MCF 10A (cell line): Measurements from ENCODE around the gene FAM200C. TPM values are rescaled to one million over a fixed set of nuclear protein-coding genes. Genes with fewer than 3 reads are reported as not detected.

ENCODE experiments used
- BruUV-seq: library from RNA; stranded (reverse); fragments of 400-500 nt; replicated peaks from 2 replicates; lab custom pipeline; 2021; lab: Mats Ljungman, UMichigan
- CTCF ChIA-PET: fragments of 300-600 bp; sonication (Branson Sonifier 250); formaldehyde crosslinking; extraction: SDS; loops from one replicate; lab custom pipeline; 2021; ENCODE audit warnings: antibody characterized with exemption, inconsistent platforms; lab: Yijun Ruan, JAX
- POLR2A ChIA-PET: fragments of 300-600, 350-650 bp; sonication (Branson Sonifier 250); formaldehyde crosslinking; extraction: SDS; loops from one replicate; lab custom pipeline; 2020; ENCODE audit warnings: antibody characterized with exemption, inconsistent platforms; lab: Yijun Ruan, JAX
- DNase-seq: peaks from one replicate; pipeline ENCODE4 v3.0.0-alpha.2; 2018; ENCODE audit not compliant: unreplicated experiment
- H3K27ac Mint-ChIP-seq: one replicate; pipeline ENCODE4 v1.8.0; 2022; ENCODE audit warnings: mild to moderate bottlenecking, low read depth, mixed read lengths; ENCODE audit not compliant: unreplicated experiment
- H3K27me3 Mint-ChIP-seq: one replicate; pipeline ENCODE4 v1.8.0; 2022; ENCODE audit warnings: mixed read lengths; ENCODE audit not compliant: insufficient read depth, unreplicated experiment
- H3K36me3 Mint-ChIP-seq: one replicate; pipeline ENCODE4 v1.8.0; 2022; ENCODE audit warnings: mild to moderate bottlenecking, moderate library complexity, mixed read lengths; ENCODE audit not compliant: insufficient read depth, unreplicated experiment
- H3K4me1 Mint-ChIP-seq: one replicate; pipeline ENCODE4 v1.8.0; 2022; ENCODE audit warnings: mixed read lengths; ENCODE audit not compliant: insufficient read depth, unreplicated experiment
- H3K4me3 Mint-ChIP-seq: one replicate; pipeline ENCODE4 v1.8.0; 2022; ENCODE audit warnings: mild to moderate bottlenecking, moderate library complexity, mixed read lengths; ENCODE audit not compliant: unreplicated experiment
- H3K9me3 Mint-ChIP-seq: one replicate; pipeline ENCODE4 v1.8.0; 2022; ENCODE audit warnings: mixed read lengths; ENCODE audit not compliant: unreplicated experiment
- CTCF ChIP-seq: fragments of 200-600 bp; IDR thresholded peaks from one replicate; pipeline ENCODE4 v1.8.0; 2022; ENCODE audit warnings: antibody characterized with exemption, mild to moderate bottlenecking; ENCODE audit not compliant: unreplicated experiment
- intact Hi-C: fragments of 100-400 bp; cut with micrococcal nuclease; formaldehyde crosslinking; loops from 2 replicates; pipeline ENCODE4 v1.14.1; 2022
- total RNA-seq: library from RNA; stranded (reverse); gene quantifications from 2 replicates; pipeline ENCODE4 v1.2.3, GENCODE V29; 2022

FAM200C gene
- total RNA-seq, 1 experiment from 2014 or later = 2.2 TPM

- H3K36me3 Mint-ChIP-seq = no peaks in the 10 kb centered on the region
- H3K4me1 Mint-ChIP-seq = peaks cover 6% of the 10 kb centered on the region
- DNase-seq = no peak
- no peak overlapping the region for H3K4me3 Mint-ChIP-seq
- no peak overlapping the region for H3K27ac Mint-ChIP-seq
- intact Hi-C loops = no loop called here
- POLR2A ChIA-PET = interaction anchor here (0.5 kb wide), 1 partner anchor 1277 kb away, joined by 3 read pairs; no protein-coding TSS in a partner anchor
- peaks cover 2% of the 10 kb centered on the region for H3K27me3 Mint-ChIP-seq
- TF ChIP-seq CTCF = no peak
- no TSS peak for BruUV-seq
- no peaks in the 10 kb centered on the region for H3K9me3 Mint-ChIP-seq
- CTCF ChIA-PET = interaction anchor here (0.8 to 6.0 kb wide), 4 partner anchors 16 to 346 kb away, joined by 3 to 197 read pairs (median 29); partner anchors contain the start of genes PTTG1 and SLU7
Measured at GRCh38 chr5:160441311-160441781, 41.5 kb upstream of the FAM200C start.

- H3K4me3 Mint-ChIP-seq = peak overlapping the region; percentile 69
- no TSS peak for BruUV-seq
- TF ChIP-seq CTCF = peak; percentile 91
- no peak overlapping the region for H3K27ac Mint-ChIP-seq
- peak; percentile 84 for DNase-seq
- H3K9me3 Mint-ChIP-seq = no peaks in the 10 kb centered on the region
- POLR2A ChIA-PET = interaction anchor here (1.1 to 3.8 kb wide), 5 partner anchors 16 to 39 kb away, joined by 3 to 43 read pairs (median 6); partner anchors contain the start of genes FAM200C, PTTG1 and SLU7
- intact Hi-C loops = loop anchor here (1.0 to 10.0 kb wide), 6 partner anchors 69 to 1238 kb away; partner anchors contain the start of gene GABRB2
- peaks cover 13% of the 10 kb centered on the region for H3K27me3 Mint-ChIP-seq
- CTCF ChIA-PET = interaction anchor here (0.6 to 6.0 kb wide), 54 partner anchors 9 to 1943 kb away, joined by 3 to 197 read pairs (median 4); partner anchors contain the start of genes PTTG1 and SLU7
- peaks cover 10% of the 10 kb centered on the region for H3K4me1 Mint-ChIP-seq
- no peaks in the 10 kb centered on the region for H3K36me3 Mint-ChIP-seq
Measured at GRCh38 chr5:160439205-160439600, 39.3 kb upstream of the FAM200C start.

- intact Hi-C loops = loop anchor here (1.0 to 10.0 kb wide), 6 partner anchors 70 to 1239 kb away; partner anchors contain the start of gene GABRB2
- DNase-seq = peak; percentile 75
- Mint-ChIP-seq H3K27ac (no peak overlapping the region), H3K4me3 (peak overlapping the region; percentile 69), H3K27me3 (peaks cover 13% of the 10 kb centered on the region), H3K36me3 (no peaks in the 10 kb centered on the region), H3K4me1 (peaks cover 14% of the 10 kb centered on the region), H3K9me3 (no peaks in the 10 kb centered on the region)
- no TSS peak for BruUV-seq
- peak; percentile 88 for TF ChIP-seq CTCF
- ChIA-PET POLR2A (interaction anchor here (0.7 to 3.8 kb wide), 5 partner anchors 16 to 398 kb away, joined by 3 to 43 read pairs (median 6); partner anchors contain the start of genes FAM200C, PTTG1 and SLU7), CTCF (interaction anchor here (0.5 to 6.0 kb wide), 85 partner anchors 9 to 1944 kb away, joined by 3 to 197 read pairs (median 3); partner anchors contain the start of genes PTTG1 and SLU7)
Measured at GRCh38 chr5:160438316-160439204, 38.7 kb upstream of the FAM200C start.
